Spinal cord (tissue), 10 donors: ENCODE data around the gene MAD2L2. TPM values are rescaled to one million over a fixed set of nuclear protein-coding genes. Genes with fewer than 3 reads are reported as not detected.

ENCODE experiments used
- DNase-seq, 6 donors: peaks; one replicate each; pipeline versions ENCODE4 v3.0.0 to v3.0.0-alpha.2; 2013 to 2015; ENCODE audit warnings: low spot score in 6 of 6, low read depth in 4 of 6
- H3K27ac ChIP-seq: one replicate; pipeline ENCODE4 v1.5.1; 2013; ENCODE audit warnings: low read depth, low read length, control low read depth
- H3K27me3 ChIP-seq: one replicate; pipeline ENCODE4 v1.6.1; 2013; ENCODE audit warnings: low read length; ENCODE audit not compliant: control insufficient read depth, insufficient read depth
- H3K36me3 ChIP-seq: one replicate; pipeline ENCODE4 v1.6.1; 2013; ENCODE audit warnings: low read length; ENCODE audit not compliant: control insufficient read depth, insufficient read depth
- H3K4me1 ChIP-seq: one replicate; pipeline ENCODE4 v1.6.1; 2013; ENCODE audit warnings: low read length; ENCODE audit not compliant: control insufficient read depth, insufficient read depth
- H3K4me3 ChIP-seq: one replicate; pipeline ENCODE4 v1.5.1; 2013; ENCODE audit warnings: low read depth, low read length, control low read depth
- H3K9me3 ChIP-seq: one replicate; pipeline ENCODE4 v1.6.1; 2013; ENCODE audit warnings: low read length; ENCODE audit not compliant: control insufficient read depth, insufficient read depth
- WGBS: methylation state at CpG from one replicate; pipeline ENCODE4 v1.1.5; 2013; ENCODE audit warnings: missing lambda C conversion rate; ENCODE audit not compliant: insufficient coverage; 5-methylcytosine and 5-hydroxymethylcytosine counted together
- long read RNA-seq, 4 donors: transcript quantifications; one replicate each; lab custom pipeline, GENCODE V29; 2026
- polyA plus RNA-seq, 2 donors: library from polyadenylated mRNA; unstranded; fragments of 120-200 nt; gene quantifications; one replicate each; pipeline ENCODE4 v1.2.1, GENCODE V29; 2013; ENCODE audit not compliant: insufficient read length in 2 of 2
- total RNA-seq, 2 donors: library from RNA; depleted of rRNA in 1 of 2; stranded (reverse); fragments of 120-200 nt in 1 of 2; fragments of >200 nt in 1 of 2; gene quantifications; one replicate each; pipeline versions ENCODE4 v1.2.3 to v1.2.4, GENCODE V29; 2013 to 2014
- donor health status: healthy.

MAD2L2 gene
- total RNA-seq (10 to 100 TPM; 27.3 to 63.9 TPM), polyA plus RNA-seq (10 to 100 TPM; 60.8 to 70.8 TPM)
- long read RNA-seq, donor 1, transcript MAD2L2-204 (9 exons, 872 nt), result major isoform, 12 of 24 reads
- long read RNA-seq, donor 1, transcript MAD2L2-207 (9 exons, 1,118 nt), result major isoform, 12 of 24 reads
- long read RNA-seq, donor 1, partial matches to known transcripts, result 0 of 24 reads
- long read RNA-seq, donor 1, other reads (novel, unspliced or antisense), result 0 of 24 reads
- long read RNA-seq, donor 2, transcript MAD2L2-207 (9 exons, 1,118 nt), result major isoform, 6 of 9 reads
- long read RNA-seq, donor 2, partial matches to known transcripts, result 0 of 9 reads
- long read RNA-seq, donor 2, other reads (novel, unspliced or antisense), result 0 of 9 reads
- long read RNA-seq, donor 3, transcript MAD2L2-204 (9 exons, 872 nt), result major isoform, 7 of 13 reads
- long read RNA-seq, donor 3, transcript MAD2L2-207 (9 exons, 1,118 nt), result minor isoform, 5 of 13 reads
- long read RNA-seq, donor 3, partial matches to known transcripts, result 0 of 13 reads
- long read RNA-seq, donor 3, other reads (novel, unspliced or antisense), result 0 of 13 reads
- long read RNA-seq, donor 4, transcript MAD2L2-204 (9 exons, 872 nt), result major isoform, 16 of 31 reads
- long read RNA-seq, donor 4, transcript MAD2L2-207 (9 exons, 1,118 nt), result minor isoform, 14 of 31 reads
- long read RNA-seq, donor 4, partial matches to known transcripts, result 0 of 31 reads
- long read RNA-seq, donor 4, other reads (novel, unspliced or antisense), result 0 of 31 reads

GRCh38 chr1:11681071-11681771 lies at the start of gene MAD2L2:
Gene MAD2L2 (minus strand): TSS chr1:11681148. CDS start chr1:11680601, 547 bp downstream.
- Histone ChIP-seq H3K4me1 (peaks cover 20% of the 10 kb centered on the region), H3K4me3 (peak within 1 kb of the TSS; percentile 86), H3K27ac (peak within 1 kb of the TSS; percentile 47), H3K36me3 (peaks cover 16% of the 10 kb centered on the region), H3K27me3 (no peaks in the 10 kb centered on the region), H3K9me3 (no peaks in the 10 kb centered on the region)
- WGBS, result under 1% methylated on average over 62 of the region's 71 CpGs
- DNase-seq, result peak in 4 of 6 donors; percentile 67 to 95 (median 87)

DNA sequence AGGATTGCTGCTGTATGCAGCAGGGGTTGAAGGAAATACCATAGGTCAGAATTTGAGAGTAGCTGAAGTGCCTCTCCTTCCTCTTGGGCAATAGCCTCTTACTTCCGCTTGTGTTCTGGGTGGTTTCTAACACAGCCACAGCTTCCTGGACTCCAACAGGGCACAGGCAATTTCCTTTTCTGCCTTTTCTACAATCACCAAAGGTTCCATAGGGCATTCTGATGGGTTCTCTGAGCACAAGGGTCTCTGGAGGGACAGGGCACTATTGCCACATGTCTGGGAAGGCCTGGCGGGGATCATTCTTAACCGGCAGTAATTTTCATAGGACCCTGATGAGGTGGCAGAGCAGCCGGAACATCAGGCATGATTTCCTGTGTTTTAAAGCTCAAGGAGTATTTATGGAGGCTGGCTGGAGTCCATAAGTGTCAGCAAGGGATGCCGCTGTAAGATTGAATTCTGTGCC lies 49.5 kb upstream of the MAD2L2 start:
- Histone ChIP-seq H3K9me3 (no peaks in the 10 kb centered on the region), H3K4me3 (no peak overlapping the region), H3K27me3 (no peaks in the 10 kb centered on the region), H3K4me1 (peaks cover 36% of the 10 kb centered on the region), H3K27ac (no peak overlapping the region), H3K36me3 (peaks cover 4% of the 10 kb centered on the region)
- WGBS, result 19% methylated on average over 5 of the region's 5 CpGs
- DNase-seq, result peak in 3 of 6 donors; percentile 20 to 93 (median 58)

DNA sequence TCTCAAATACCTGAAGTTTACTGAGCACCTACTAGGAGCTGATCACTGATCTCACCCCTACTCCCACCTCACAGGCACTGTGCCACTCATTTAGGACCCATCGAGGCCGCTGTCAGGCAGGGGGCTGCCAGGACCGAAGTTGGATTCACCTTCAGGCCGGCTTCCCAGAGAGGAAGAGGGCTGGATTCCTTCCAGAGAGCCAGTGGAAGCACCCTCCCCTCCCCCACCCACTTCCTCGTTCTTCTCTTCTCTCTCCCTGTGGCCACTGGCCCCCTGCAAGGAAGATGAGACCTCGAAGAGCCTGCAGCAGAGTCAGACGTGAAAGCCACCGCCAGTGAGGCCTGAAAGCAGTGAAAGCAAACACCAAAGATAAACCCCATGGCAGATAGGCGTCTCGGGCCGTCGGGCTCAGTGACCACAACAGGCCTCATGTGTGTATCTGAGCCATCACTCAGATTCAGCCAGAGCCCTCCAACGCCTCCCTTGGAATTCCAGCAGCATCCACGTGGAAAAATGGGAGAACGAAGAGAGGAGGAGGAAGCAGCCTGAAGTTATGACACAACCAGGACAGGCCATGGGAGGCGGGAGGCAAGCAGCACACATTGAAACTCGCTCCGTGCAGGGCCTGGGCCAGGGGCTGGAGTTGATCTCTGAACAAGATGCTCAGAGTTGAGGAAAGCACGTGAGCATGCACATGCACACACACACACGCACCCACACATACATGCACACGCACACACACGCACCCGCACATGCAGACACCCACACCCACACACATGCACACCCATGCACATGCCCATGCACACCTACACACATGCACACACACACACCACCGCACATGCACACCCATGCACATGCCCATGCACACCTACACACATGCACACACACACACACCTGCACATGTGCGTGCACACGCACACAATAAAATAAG lies 48.8 kb upstream of the MAD2L2 start:
- Histone ChIP-seq H3K27ac (no peak overlapping the region), H3K9me3 (no peaks in the 10 kb centered on the region), H3K4me3 (no peak overlapping the region), H3K36me3 (peaks cover 4% of the 10 kb centered on the region), H3K27me3 (no peaks in the 10 kb centered on the region), H3K4me1 (peaks cover 36% of the 10 kb centered on the region)
- 58% methylated on average over 15 of the region's 26 CpGs for WGBS
- DNase-seq, result no peak

DNA sequence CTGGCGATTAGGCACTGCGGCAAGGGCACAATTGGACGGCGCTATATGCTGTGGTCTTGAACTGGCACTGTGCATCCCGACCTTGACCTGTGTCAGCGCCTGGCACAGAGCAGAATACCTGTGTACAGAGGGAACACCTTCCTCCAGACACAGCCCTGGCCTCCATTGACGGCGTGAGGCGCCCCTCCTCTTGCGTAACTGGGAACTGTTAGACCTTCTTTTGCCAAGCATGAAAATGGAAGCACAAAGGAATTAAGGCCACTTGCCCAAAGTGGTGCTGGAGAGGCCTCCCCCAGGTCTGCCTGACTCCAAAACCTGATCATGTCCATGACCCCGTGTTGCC lies 48.2 kb upstream of the MAD2L2 start:
- 91% methylated on average over 11 of the region's 11 CpGs for WGBS

GRCh38 chr1:11728126-11728806 lies 47.3 kb upstream of the MAD2L2 start:
- DNase-seq, result no peak
- H3K4me1 ChIP-seq, result peaks cover 36% of the 10 kb centered on the region
- no peak overlapping the region for H3K4me3 ChIP-seq
- 96% methylated on average over 4 of the region's 4 CpGs for WGBS
- H3K9me3 ChIP-seq, result no peaks in the 10 kb centered on the region
- H3K27ac ChIP-seq, result no peak overlapping the region
- H3K27me3 ChIP-seq, result no peaks in the 10 kb centered on the region
- H3K36me3 ChIP-seq, result peaks cover 4% of the 10 kb centered on the region

More for the DNA sequence above, 48.2 kb upstream of the MAD2L2 start:
- Histone ChIP-seq H3K36me3 (peaks cover 4% of the 10 kb centered on the region), H3K27ac (no peak overlapping the region), H3K27me3 (no peaks in the 10 kb centered on the region), H3K4me3 (no peak overlapping the region), H3K4me1 (peaks cover 36% of the 10 kb centered on the region), H3K9me3 (no peaks in the 10 kb centered on the region)
- DNase-seq, result no peak

- H3K27me3 ChIP-seq, result no peaks in the 10 kb centered on the region
- no peak overlapping the region for H3K27ac ChIP-seq
- H3K9me3 ChIP-seq, result no peaks in the 10 kb centered on the region
- 86% methylated on average over 4 of the region's 4 CpGs for WGBS
- H3K4me1 ChIP-seq, result peaks cover 29% of the 10 kb centered on the region
- H3K4me3 ChIP-seq, result no peak overlapping the region
- no peak for DNase-seq
- H3K36me3 ChIP-seq, result peaks cover 4% of the 10 kb centered on the region
Measured at GRCh38 chr1:11727119-11727518, 46.2 kb upstream of the MAD2L2 start.

DNA sequence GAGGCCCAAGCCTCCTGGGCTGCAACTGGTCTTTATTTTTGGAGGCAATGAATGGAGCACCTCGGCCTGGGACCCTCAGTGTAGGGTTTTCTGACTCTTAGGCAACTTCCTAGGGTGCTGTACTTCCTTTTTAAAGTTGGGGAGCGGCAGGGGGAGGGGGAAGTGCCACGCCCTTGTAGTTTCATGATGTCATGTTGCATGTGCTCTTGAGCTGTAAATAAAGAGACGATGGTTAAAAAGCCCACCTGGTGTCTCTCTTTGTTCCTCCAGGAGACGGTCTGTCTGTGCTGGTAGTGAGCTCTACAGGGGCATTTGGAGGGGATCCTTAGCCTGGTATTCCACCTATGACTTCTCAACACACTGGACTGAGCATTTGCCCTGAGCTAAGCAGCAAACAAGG lies 44.7 kb upstream of the MAD2L2 start:
- H3K9me3 ChIP-seq, result no peaks in the 10 kb centered on the region
- no peaks in the 10 kb centered on the region for H3K27me3 ChIP-seq
- no peak overlapping the region for H3K4me3 ChIP-seq
- peaks cover 18% of the 10 kb centered on the region for H3K4me1 ChIP-seq
- H3K36me3 ChIP-seq, result peaks cover 9% of the 10 kb centered on the region
- H3K27ac ChIP-seq, result no peak overlapping the region
- no peak for DNase-seq
- WGBS, result 62% methylated on average over 4 of the region's 5 CpGs

DNA sequence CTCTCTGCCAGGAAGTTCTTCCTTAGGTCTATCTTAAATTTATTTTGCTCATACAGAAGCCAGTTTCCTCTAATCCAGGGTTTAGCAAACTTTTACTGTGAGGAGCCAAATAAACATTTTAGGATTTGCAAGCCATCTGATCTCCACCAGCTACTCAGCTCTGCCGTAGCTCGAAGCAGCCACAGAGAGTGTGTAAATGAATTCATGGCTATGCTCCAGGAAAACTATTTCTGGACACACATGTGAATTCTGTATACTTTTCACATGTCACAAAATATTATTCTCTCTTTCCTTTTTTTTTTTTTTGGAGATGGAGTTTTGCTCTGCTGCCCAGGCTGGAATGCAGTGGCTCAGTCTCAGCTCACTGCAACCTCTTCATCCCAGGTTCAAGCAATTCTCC lies 41.6 kb upstream of the MAD2L2 start:
- Histone ChIP-seq H3K27ac (no peak overlapping the region), H3K9me3 (no peaks in the 10 kb centered on the region), H3K4me3 (no peak overlapping the region), H3K27me3 (no peaks in the 10 kb centered on the region), H3K36me3 (peaks cover 9% of the 10 kb centered on the region), H3K4me1 (peaks cover 11% of the 10 kb centered on the region)
- no CpG with 5 or more reads among the region's 2 CpGs for WGBS
- peak in 1 of 6 donors; percentile 87 for DNase-seq
